ENCODE measurements around the gene MRC2.

- TF ChIP-seq CTCF (IDR thresholded peaks at IDR 0.05; ENCODE audit: low read length) (no peak), EZH2 (optimal IDR thresholded peaks at IDR 0.05; ENCODE audit: low read depth, low read length) (no peak), EZH2phosphoT487 (IDR thresholded peaks at IDR 0.05; ENCODE audit: low read length) (no peak)
These were observed 64.7 kb downstream of the MRC2 start for GRCh38 chr17:62692159-62692651.

Measured in MM.1S (cell line).